MCF 10A (cell line): ENCODE measurements around the gene KRT14. TPM values are rescaled to one million over a fixed set of nuclear protein-coding genes. Genes with fewer than 3 reads are reported as not detected.
A peak's percentile ranks its signal among the peaks of the same experiment; 100 is the strongest.
"Not testable (repeated sequence)": the region's sequence is repeated elsewhere in the genome, so short reads cannot be mapped to it uniquely, and the experiment has no call there.

Experiments used
- BruUV-seq: library from RNA; stranded (reverse); fragments of 400-500 nt; replicated peaks from 2 replicates; lab custom pipeline; 2021; lab: Mats Ljungman, UMichigan
- CTCF ChIA-PET: fragments of 300-600 bp; sonication (Branson Sonifier 250); formaldehyde crosslinking; extraction: SDS; loops from one replicate; lab custom pipeline; 2021; ENCODE audit warnings: antibody characterized with exemption, inconsistent platforms; lab: Yijun Ruan, JAX
- POLR2A ChIA-PET: fragments of 300-600, 350-650 bp; sonication (Branson Sonifier 250); formaldehyde crosslinking; extraction: SDS; loops from one replicate; lab custom pipeline; 2020; ENCODE audit warnings: antibody characterized with exemption, inconsistent platforms; lab: Yijun Ruan, JAX
- DNase-seq: peaks from one replicate; pipeline ENCODE4 v3.0.0-alpha.2; 2018; ENCODE audit not compliant: unreplicated experiment
- H3K27ac Mint-ChIP-seq: one replicate; pipeline ENCODE4 v1.8.0; 2022; ENCODE audit warnings: mild to moderate bottlenecking, low read depth, mixed read lengths; ENCODE audit not compliant: unreplicated experiment
- H3K27me3 Mint-ChIP-seq: one replicate; pipeline ENCODE4 v1.8.0; 2022; ENCODE audit warnings: mixed read lengths; ENCODE audit not compliant: insufficient read depth, unreplicated experiment
- H3K36me3 Mint-ChIP-seq: one replicate; pipeline ENCODE4 v1.8.0; 2022; ENCODE audit warnings: mild to moderate bottlenecking, moderate library complexity, mixed read lengths; ENCODE audit not compliant: insufficient read depth, unreplicated experiment
- H3K4me1 Mint-ChIP-seq: one replicate; pipeline ENCODE4 v1.8.0; 2022; ENCODE audit warnings: mixed read lengths; ENCODE audit not compliant: insufficient read depth, unreplicated experiment
- H3K4me3 Mint-ChIP-seq: one replicate; pipeline ENCODE4 v1.8.0; 2022; ENCODE audit warnings: mild to moderate bottlenecking, moderate library complexity, mixed read lengths; ENCODE audit not compliant: unreplicated experiment
- H3K9me3 Mint-ChIP-seq: one replicate; pipeline ENCODE4 v1.8.0; 2022; ENCODE audit warnings: mixed read lengths; ENCODE audit not compliant: unreplicated experiment
- CTCF ChIP-seq: fragments of 200-600 bp; IDR thresholded peaks from one replicate; pipeline ENCODE4 v1.8.0; 2022; ENCODE audit warnings: antibody characterized with exemption, mild to moderate bottlenecking; ENCODE audit not compliant: unreplicated experiment
- intact Hi-C: fragments of 100-400 bp; cut with micrococcal nuclease; formaldehyde crosslinking; loops from 2 replicates; pipeline ENCODE4 v1.14.1; 2022
- total RNA-seq: library from RNA; stranded (reverse); gene quantifications from 2 replicates; pipeline ENCODE4 v1.2.3, GENCODE V29; 2022

KRT14 gene
- total RNA-seq, 1 experiment from 2014 or later, result 1,755 TPM

GRCh38 chr17:41620583-41621434 is 34.1 kb upstream of the KRT14 start:
- Mint-ChIP-seq H3K9me3 (no peaks in the 10 kb centered on the region), H3K4me1 (peaks cover 43% of the 10 kb centered on the region), H3K4me3 (peak overlapping the region; percentile 86), H3K36me3 (peaks cover 81% of the 10 kb centered on the region), H3K27ac (peak overlapping the region; percentile 89), H3K27me3 (no peaks in the 10 kb centered on the region)
- intact Hi-C loops, result no loop called here
- ChIA-PET POLR2A (interaction anchor here (0.6 to 13.2 kb wide), 12 partner anchors 8 to 894 kb away, joined by 3 to 366 read pairs (median 3); partner anchors contain the start of gene KRT16), CTCF (interaction anchor here (0.6 to 1.2 kb wide), 8 partner anchors 27 to 71 kb away, joined by 3 to 6 read pairs (median 3); no protein-coding TSS in a partner anchor)
- peak; percentile 75 for DNase-seq
- no peak for TF ChIP-seq CTCF
- BruUV-seq, result TSS peak; percentile 4

GRCh38 chr17:41619927-41620582 is 33.4 kb upstream of the KRT14 start:
- BruUV-seq, DNase-seq, H3K9me3 Mint-ChIP-seq, intact Hi-C loops, H3K27me3 Mint-ChIP-seq, H3K27ac Mint-ChIP-seq: not testable (repeated sequence)
- CTCF ChIA-PET, result interaction anchor here (0.6 to 1.2 kb wide), 6 partner anchors 27 to 70 kb away, joined by 3 to 6 read pairs (median 3); no protein-coding TSS in a partner anchor
- peaks cover 45% of the 10 kb centered on the region for H3K4me1 Mint-ChIP-seq
- peak overlapping the region; percentile 86 for H3K4me3 Mint-ChIP-seq
- POLR2A ChIA-PET, result interaction anchor here (0.6 to 13.2 kb wide), 8 partner anchors 7 to 792 kb away, joined by 3 to 366 read pairs (median 4); partner anchors contain the start of genes EIF1 and KRT16
- H3K36me3 Mint-ChIP-seq, result peaks cover 87% of the 10 kb centered on the region

DNA sequence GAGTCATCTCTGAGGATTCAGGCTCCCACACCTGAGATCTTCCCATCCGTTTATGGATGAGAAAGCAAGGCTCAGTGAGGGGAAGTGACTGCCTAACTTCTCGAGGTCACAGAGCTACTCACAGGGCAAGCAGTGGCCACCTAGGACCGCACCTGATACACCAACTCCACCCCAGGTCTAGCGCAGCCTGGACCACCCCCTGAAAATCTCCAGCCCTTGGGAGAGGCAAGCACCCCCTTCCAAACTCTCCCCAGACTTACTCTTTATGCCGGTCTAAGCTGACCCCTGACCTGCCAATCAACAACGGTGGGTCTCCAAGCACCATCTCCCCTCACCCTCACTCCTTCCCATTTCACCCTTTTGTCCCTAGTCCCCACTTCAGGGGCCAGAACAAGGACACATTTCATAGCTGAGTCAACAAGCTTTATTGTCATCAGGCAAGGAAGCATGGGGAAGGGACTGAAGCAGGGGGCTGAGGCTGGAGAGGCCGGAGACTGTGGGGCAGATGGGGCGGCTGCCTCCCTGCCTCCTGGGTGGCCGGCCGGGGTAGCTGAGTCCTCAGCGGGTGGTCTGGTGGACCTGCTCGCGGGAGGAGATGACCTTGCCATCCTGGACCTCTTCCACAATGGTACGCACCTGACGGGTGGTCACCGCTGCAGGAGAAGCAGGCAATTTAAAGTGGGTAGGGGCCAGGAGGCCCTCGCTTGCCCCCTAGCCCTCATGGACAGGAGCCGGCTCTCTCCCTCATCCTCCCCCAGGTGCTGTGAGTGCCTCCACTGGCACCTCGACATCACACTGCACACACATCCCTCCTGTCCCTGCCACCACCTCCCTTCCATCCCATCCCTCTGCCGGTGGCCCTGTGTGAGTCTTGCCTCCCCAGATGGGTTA is 32.6 kb upstream of the KRT14 start:
- POLR2A ChIA-PET, result interaction anchor here (0.5 to 13.2 kb wide), 16 partner anchors 11 to 986 kb away, joined by 3 to 366 read pairs (median 4); partner anchors contain the start of genes EIF1 and KRT15
- intact Hi-C loops, result no loop called here
- no peak for TF ChIP-seq CTCF
- peak overlapping the region; percentile 86 for H3K4me3 Mint-ChIP-seq
- no peak for DNase-seq
- no peak overlapping the region for H3K27ac Mint-ChIP-seq
- H3K4me1 Mint-ChIP-seq, result peaks cover 38% of the 10 kb centered on the region
- no peaks in the 10 kb centered on the region for H3K27me3 Mint-ChIP-seq
- H3K9me3 Mint-ChIP-seq, result no peaks in the 10 kb centered on the region
- H3K36me3 Mint-ChIP-seq, result peaks cover 89% of the 10 kb centered on the region
- CTCF ChIA-PET, result interaction anchor here (0.7 to 1.1 kb wide), 4 partner anchors 29 to 45 kb away, joined by 3 to 5 read pairs (median 4); no protein-coding TSS in a partner anchor
- BruUV-seq, result no TSS peak
